Activated naive CD4-positive, alpha-beta T cell treated with anti-CD3 and anti-CD28 coated beads, Interleukin-2, amount 50 U/mL, for 72 hours (primary cell): ENCODE data around the gene CACNB1. TPM values are rescaled to one million over a fixed set of nuclear protein-coding genes. Genes with fewer than 3 reads are reported as not detected.
A peak's percentile ranks its signal among the peaks of the same experiment; 100 is the strongest.

Source experiments
- ATAC-seq, 2 donors: fragments of 150-1000 bp; cut with Tn5 transposase; 2 replicates each; pipeline ENCODE4 v1.10.0; 2021; ENCODE audit warnings: mild to moderate bottlenecking in 2 of 2, moderate library complexity in 2 of 2
- DNase-seq, 2 donors: peaks; one replicate each; pipeline ENCODE4 v3.0.0; 2021 to 2022; ENCODE audit warnings: low spot score in 2 of 2
- H3K27ac Mint-ChIP-seq, 2 donors: one replicate each; pipeline ENCODE4 v1.8.0; 2022; ENCODE audit warnings: mild to moderate bottlenecking in 2 of 2, mixed read lengths in 2 of 2
- H3K36me3 Mint-ChIP-seq, 2 donors: one replicate each; pipeline ENCODE4 v1.8.0; 2022; ENCODE audit warnings: mixed read lengths in 2 of 2
- H3K9me3 Mint-ChIP-seq, 2 donors: one replicate each; pipeline ENCODE4 v1.8.0; 2022; ENCODE audit warnings: mixed read lengths in 2 of 2
- total RNA-seq, 2 donors: library from RNA; stranded (reverse); gene quantifications; one replicate each; pipeline ENCODE4 v1.2.3, GENCODE V29; 2022

CACNB1 gene
- total RNA-seq, 2 donors from 2014 or later: 15.0 to 26.6 TPM

DNA sequence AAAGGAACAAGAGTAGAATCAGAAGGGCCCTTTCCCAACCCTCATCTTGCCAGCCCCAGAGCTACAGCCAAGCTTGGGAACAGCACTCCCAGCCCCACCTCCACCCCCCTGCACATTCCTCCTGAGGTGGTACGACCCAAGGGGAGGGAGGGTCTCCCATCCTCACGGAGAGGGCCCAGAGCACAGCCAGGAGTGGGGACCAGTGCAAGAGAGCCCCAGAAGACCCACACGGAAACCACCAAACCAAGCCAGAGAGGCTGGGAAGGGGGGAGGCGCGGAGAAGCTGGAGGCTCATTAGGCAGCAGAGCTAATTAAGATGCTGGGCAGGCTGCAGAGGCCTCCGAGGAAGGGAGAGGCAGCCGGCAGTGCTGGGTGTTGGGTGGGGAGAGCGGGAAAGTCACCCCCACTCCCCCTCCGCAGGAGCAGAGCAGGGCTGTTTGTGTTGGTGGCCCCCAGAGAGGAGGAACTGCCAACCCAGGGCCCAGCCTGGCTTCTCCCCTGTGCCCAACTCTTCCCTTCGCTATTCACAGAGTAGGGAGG lies 2.4 kb downstream of the CACNB1 start:
- Mint-ChIP-seq H3K36me3 (peaks cover 6% of the 10 kb centered on the region in 2 donors), H3K27ac (no peak overlapping the region), H3K9me3 (no peaks in the 10 kb centered on the region)
- no peak for DNase-seq
- no peak for ATAC-seq

DNA sequence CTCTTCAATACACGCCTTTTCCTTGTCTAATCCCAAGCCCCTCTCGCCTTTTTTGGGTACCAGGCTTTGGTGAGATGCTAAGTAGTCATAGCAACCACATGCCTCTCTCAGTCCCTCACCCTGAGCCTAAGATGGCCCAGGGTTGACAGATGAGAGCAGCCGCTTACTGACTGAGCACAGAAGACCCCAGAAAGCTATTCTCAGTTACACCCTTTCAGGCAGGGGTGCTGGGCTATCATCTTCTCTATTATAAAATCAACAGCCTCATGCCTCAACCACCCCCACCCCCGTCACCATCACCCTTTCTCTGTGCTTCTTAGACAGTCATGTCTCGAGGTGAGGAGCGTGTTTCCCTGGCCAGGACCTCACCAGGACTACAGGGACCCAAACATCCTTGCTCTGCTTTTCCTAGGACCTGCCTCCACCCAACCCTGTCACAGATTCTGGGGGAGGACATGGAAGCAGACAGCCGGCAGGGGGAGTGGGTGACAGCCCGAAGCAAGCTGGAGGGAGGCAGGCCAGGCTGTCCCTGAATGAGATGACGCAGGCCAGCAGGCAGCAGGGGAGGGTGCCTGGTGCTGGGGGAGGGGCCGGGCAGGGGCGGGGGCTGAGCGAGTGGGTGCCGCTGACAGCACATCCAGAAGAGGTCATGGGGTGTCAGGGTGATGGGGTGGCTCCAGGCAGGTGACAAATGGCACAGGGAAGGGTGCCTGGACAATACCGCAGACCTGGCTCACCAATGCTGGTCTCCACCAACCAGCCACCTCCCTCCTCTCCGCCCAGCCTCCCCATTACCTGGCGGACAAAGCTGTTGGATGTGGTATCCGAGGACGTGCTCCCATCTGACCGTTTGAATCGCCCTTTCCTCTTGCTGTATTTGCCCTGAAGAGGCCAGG lies 3.1 kb downstream of the CACNB1 start:
- Mint-ChIP-seq H3K36me3 (no peaks in the 10 kb centered on the region), H3K27ac (peak overlapping the region in 1 of 2 donors; percentile 72), H3K9me3 (no peaks in the 10 kb centered on the region)
- DNase-seq (no peak), ATAC-seq (no peak)

DNA sequence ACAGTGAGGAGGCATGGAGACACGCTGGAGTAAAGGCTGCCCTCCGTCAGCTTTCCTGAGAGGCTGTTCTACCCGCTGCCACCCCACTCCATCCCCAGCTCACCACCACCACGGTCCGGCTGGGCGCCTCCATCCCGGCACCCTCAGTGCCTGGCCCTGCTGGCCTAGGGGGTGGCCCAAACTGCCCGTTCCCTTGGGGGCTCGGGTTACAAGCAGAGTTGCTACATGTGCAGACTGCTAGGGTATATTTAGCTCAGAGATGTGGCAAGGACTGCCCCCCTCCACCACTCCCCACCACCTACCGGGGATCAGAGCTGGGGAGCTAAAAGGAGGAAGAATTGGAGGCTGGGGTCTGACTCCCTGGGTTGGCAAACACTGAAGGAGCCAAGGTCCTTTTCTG lies 4.1 kb downstream of the CACNB1 start:
- DNase-seq: no peak
- Mint-ChIP-seq H3K27ac (no peak overlapping the region), H3K36me3 (no peaks in the 10 kb centered on the region), H3K9me3 (no peaks in the 10 kb centered on the region)
- ATAC-seq: no peak

DNA sequence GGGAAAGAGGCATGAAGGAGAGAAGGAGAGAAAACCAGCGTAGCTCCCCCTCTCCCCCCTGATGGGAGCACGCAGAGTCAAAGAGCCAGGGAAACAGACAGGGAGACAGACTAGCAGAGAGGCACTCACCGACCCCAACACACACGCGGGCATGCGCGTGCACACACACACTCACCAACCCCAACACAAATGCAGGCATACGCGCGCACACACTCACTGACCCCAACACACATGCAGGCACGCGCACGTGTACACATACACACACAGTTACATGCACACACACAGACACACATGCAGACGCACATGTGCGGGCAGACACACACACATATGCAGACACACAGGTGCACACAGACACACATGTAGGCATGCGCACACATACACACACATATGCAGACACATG lies 4.6 kb downstream of the CACNB1 start:
- DNase-seq (no peak), ATAC-seq (no peak)
- Mint-ChIP-seq H3K27ac (no peak overlapping the region), H3K9me3 (no peaks in the 10 kb centered on the region), H3K36me3 (no peaks in the 10 kb centered on the region)

DNA sequence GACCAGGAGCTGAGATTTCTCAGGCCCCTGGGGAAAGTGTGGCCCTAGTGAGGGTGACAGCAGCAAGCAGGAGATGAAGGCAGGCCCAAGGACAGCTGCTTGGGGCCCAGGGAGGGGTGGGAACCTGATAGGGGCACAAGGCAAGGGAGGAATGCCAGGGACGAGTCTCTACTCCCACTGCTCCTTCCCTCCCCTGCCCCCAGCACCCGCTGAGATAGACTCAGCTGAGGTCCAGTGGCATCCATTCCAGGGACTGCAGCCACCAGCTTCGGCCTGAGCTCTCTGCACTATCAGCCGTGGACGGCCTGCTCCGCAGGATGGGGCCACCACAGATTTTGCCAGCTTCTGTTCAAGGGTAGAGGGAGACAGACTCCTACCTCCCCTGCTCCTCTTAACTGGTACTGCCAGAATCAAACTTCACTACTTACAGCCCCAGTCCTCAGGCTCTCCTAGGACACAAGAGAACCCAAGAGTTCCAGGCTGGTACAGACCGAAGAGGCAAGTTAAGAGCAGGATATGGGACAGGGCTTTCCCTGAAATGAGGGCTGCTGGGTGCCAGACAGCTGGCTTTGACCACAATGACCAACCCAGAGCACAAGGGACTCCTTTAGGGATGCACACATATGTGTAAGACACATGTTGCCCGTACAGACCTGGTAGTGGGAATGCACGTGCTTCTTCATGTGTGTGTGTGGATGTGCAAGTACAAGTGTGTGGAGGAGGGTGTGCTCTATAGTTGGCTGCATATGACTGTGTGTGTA lies 5.5 kb downstream of the CACNB1 start:
- no peaks in the 10 kb centered on the region for H3K36me3 Mint-ChIP-seq
- ATAC-seq (no peak), DNase-seq (no peak)
- peak overlapping the region in 1 of 2 donors; percentile 14 for H3K27ac Mint-ChIP-seq
- no peaks in the 10 kb centered on the region for H3K9me3 Mint-ChIP-seq

DNA sequence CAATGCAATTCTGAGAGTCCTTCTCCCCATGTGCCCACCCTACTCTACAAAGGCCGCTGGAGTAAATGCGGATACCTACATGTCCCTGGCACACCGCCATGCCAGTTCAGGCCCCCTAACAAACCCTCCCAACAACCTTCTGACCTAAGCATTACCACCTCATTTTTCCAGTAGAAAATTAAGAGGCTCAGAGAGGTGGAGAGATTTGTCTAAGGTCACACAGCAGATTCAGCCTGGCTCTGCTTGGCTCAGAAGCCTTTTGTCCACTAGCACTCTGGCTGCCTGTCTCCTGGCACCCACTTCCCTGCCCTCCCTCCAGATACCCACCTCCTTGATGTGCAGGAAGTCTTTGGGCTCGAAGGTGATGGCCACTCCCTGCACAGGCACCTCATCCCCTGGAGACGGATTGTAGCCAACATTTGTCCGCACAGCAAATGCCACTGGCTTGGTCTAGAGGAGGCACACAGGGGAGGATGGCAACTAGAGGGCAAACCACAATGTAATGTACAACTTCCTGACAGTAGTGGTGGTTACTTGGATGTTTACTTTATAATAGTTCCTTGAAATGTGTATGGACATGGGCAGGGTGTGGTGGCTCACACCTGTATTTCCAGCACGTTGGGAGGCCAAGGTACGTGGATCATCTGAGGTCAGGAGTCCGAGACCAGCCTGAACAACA lies 10.2 kb downstream of the CACNB1 start:
- no peak for DNase-seq
- Mint-ChIP-seq H3K9me3 (no peaks in the 10 kb centered on the region), H3K27ac (no peak overlapping the region), H3K36me3 (no peaks in the 10 kb centered on the region)
- ATAC-seq: no peak

DNA sequence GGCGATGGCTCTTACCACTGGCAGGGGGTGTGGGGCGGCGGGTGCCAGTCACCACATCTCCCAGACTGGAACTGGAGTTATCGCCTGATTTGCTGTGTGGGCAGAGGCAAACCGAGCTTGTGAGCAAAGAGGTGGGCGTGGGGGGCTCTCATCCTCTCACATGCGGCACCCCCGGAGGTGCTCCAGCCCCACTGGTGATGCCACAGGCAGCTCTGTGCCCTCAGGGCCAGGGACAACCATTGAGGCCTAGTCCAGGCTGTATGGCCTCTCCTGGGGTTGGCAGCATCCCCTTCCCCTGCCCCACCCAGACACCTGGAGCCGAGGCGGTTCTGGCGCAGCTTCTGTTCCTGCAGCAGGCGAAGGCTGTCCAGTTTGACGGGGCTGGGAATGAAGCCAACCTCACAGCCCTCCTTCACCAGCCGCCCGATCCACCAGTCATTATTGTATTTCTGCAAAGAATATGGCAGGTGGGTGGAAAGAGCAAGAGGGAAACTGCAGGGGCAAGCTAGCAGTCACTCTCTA lies 10.9 kb downstream of the CACNB1 start:
- no peak for DNase-seq
- Mint-ChIP-seq H3K9me3 (no peaks in the 10 kb centered on the region), H3K36me3 (no peaks in the 10 kb centered on the region), H3K27ac (no peak overlapping the region)
- no peak for ATAC-seq

DNA sequence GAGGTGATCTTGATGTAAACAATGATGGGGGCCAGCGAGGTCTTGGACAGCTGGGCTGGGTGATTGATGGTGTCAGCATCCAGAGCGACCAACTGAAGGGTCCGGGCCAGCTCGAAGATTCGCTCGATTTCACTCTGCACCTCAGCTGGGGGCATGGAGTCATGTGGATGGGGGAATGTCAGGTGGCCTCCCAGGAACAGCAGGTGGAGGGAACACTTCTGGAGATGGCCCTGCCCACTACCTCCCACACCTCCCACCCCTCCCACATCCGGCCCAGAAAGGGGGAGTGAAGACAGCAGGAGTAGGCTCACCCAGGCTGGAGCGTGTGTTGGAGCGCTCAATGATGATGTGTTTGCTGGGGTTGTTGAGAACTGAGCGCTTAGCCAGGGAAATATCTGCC lies 13.7 kb downstream of the CACNB1 start:
- DNase-seq (no peak), ATAC-seq (no peak)
- Mint-ChIP-seq H3K36me3 (no peaks in the 10 kb centered on the region), H3K27ac (peak overlapping the region in 1 of 2 donors; percentile 55), H3K9me3 (no peaks in the 10 kb centered on the region)

DNA sequence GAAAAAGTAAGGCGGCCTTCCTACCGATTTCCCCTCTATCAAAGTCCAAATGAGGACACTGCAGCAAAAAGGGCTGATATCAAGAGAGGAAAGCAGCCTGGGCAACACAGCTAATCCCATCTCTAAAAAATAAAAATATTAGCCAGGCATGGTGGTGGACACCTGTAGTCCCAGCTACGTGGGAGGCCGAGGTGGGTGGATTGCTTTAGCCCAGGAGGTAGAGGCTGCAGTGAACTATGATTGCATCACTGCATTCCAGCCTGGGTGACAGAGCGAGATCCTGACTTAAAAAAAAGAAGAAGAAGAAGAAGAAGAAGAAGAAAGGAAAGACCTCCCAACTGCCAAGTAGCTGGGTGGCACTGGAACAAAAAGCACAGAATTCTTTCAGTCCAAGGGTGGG lies 14.4 kb downstream of the CACNB1 start:
- ATAC-seq (no peak), DNase-seq (no peak)
- no peaks in the 10 kb centered on the region for H3K36me3 Mint-ChIP-seq
- H3K9me3 Mint-ChIP-seq: no peaks in the 10 kb centered on the region
- no peak overlapping the region for H3K27ac Mint-ChIP-seq

DNA sequence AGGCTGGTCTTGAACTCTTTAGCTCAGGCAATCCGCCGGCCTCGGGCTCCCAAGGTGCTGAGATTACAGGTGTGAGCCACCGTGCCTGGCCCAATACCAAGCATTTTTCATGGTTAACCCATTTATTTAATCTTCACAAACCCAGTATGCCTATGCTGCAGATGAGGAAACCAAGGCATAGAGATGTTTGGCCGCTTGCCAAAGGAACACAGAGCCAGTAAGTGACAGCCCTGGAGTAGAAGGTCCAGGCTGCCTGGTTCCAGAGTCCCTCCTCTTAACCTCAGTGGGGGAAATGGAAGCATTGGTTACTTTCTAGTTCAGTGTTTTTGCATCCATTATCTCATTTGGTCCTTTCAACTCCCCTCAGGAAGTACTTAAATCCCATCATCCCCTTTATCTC lies 16.2 kb downstream of the CACNB1 start:
- no peaks in the 10 kb centered on the region for H3K9me3 Mint-ChIP-seq
- no peak for ATAC-seq
- H3K27ac Mint-ChIP-seq: no peak overlapping the region
- H3K36me3 Mint-ChIP-seq: no peaks in the 10 kb centered on the region
- no peak for DNase-seq

DNA sequence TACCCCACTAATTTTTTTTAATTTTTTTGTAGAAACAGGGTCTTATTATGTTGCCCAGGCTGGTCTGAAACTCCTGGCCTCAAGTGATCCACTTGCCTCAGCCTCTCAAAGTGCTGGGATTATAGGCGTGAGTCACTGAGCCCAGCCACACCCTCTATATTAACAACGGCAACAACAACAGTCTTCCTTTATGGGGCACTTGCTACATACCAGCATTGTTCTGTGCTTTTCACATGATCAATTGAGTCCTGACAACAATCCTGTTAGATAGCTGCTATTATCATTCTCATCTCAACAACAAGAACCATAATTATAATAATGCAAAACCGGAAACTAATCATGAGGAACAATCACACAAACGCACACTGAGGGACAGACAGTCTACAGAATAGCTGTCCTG lies 18.9 kb downstream of the CACNB1 start:
- DNase-seq (no peak), ATAC-seq (no peak)
- H3K9me3 Mint-ChIP-seq: no peaks in the 10 kb centered on the region
- no peaks in the 10 kb centered on the region for H3K36me3 Mint-ChIP-seq
- H3K27ac Mint-ChIP-seq: peak overlapping the region in 1 of 2 donors; percentile 52

DNA sequence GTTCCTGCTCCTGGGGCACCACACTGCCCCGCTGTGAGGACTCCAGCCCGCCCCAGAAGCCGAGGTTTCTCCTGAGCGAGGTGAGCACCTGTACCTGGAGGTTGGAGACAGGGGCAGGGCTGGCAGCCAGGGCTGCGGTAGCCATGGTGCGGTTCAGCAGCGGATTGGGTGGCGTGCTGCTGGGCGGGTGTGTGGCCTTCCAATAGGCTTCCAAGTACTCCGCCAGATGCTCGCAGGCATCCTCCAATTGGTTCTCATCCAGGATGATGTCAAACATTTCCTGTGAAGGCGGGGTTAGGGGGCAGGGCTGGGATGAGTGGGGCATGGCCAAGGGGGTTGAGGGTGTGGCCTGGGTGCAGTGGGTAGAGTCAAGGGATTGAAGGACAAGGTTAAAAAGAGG lies 20.2 kb downstream of the CACNB1 start:
- Mint-ChIP-seq H3K36me3 (no peaks in the 10 kb centered on the region), H3K9me3 (no peaks in the 10 kb centered on the region)
- ATAC-seq: peak in 1 of 2 donors; percentile 42

DNA sequence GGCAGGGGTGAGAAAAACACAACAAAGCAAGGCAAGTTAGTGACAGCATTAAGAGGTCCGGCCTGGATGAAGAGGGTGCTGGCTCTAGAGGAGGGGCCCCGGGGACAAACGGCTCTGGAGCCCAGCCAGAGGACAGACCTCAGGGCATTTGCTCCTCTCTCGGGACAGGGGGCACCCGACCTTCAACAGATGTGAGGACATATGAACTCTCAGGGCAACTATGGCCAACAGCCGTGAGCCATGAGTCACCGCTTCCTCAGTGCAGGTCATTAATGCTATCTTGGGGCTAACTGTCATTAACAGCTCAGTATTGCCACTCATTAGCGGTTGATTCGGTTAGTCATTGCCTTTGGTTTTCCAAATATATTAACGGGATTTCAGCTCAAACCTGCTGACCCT lies 21.8 kb downstream of the CACNB1 start:
- DNase-seq (no peak), ATAC-seq (no peak)
- Mint-ChIP-seq H3K36me3 (no peaks in the 10 kb centered on the region), H3K27ac (no peak overlapping the region), H3K9me3 (no peaks in the 10 kb centered on the region)

More for the DNA sequence above, 20.2 kb downstream of the CACNB1 start:
- DNase-seq: no peak
- no peak overlapping the region for H3K27ac Mint-ChIP-seq

DNA sequence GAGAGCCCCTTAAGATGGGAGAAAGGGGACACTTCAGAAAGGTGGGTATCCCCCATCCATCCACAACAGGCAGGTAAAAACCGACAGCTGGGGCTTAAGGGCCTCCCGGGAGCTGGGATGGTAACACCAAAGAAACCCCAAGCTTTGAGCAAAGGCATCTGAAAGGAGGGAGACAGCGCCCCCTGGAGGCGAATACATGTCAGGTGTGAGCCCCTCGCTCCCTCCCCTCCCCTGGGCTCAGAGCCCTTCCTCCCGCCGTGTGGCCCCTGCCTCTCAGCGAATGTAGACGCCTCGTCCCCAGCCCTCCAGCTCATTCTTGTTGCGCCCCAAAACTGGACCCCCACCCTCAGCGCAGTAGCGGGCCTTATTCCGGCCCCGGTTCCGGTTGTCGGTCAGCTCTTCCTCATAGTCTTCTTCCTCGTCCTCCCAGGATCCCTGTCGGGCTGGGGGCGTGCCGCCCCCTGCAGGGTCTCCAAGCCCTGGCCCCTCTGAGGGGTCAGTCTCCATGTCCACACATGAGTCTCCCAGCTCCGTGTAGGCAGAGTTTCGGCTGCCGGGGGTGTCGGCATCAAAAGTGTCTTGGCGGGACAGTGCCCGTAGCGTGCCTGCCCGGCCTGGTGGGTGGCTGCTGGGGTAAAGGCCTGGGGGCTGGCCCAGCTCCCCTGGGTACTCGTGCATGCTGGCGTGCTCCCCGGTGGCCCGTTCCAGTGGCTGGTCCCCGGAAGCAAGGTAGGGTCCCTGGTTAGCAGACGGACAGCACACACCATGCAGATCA lies 22.4 kb downstream of the CACNB1 start:
- DNase-seq (peak in 1 of 2 donors; percentile 77), ATAC-seq (peak; percentile 83 to 85)
- Mint-ChIP-seq H3K9me3 (no peaks in the 10 kb centered on the region), H3K27ac (no peak overlapping the region), H3K36me3 (no peaks in the 10 kb centered on the region)

DNA sequence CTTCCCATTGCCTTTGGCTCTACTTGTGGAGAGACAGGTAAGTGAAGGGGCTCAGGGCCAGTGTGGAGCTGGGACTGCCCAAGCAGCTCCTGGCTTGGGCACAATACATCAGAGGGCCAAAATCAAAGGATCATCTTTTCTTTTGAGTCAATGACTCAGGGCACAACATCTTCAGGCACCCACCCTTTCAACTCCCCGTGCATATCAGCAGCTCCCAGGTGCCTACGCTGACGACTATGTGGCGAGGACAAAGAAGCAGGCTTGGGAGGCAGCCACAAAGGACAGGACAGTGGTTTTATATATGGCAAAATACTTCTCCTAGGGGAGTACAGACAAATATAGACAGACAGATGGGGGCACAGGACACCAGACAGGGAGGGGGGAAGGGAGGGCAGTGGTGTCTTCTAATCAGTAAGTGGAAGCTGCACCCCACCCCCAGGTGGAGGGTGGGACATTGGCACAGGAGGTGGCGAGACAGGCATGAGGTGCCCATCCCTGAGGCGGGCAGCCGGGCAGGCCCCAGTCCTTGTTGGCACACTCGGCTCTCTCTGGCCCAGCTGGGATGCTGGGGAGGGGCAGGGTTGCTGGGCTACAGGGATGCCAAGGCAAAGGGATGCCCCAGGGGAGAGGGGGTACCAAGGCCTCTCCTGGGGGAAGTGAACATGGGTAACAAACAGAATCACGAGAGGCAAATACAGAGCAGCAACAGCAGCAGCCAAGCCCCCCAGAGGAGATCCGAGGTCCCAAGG lies 23.8 kb downstream of the CACNB1 start:
- Mint-ChIP-seq H3K9me3 (no peaks in the 10 kb centered on the region), H3K36me3 (no peaks in the 10 kb centered on the region), H3K27ac (peak overlapping the region in 1 of 2 donors; percentile 40)
- ATAC-seq: no peak
- no peak for DNase-seq
